ENCODE data around the gene ARHGAP30.
"Not testable (repeated sequence)": the region's sequence is repeated elsewhere in the genome, so short reads cannot be mapped to it uniquely, and the experiment has no call there.

ARHGAP30 gene

DNA sequence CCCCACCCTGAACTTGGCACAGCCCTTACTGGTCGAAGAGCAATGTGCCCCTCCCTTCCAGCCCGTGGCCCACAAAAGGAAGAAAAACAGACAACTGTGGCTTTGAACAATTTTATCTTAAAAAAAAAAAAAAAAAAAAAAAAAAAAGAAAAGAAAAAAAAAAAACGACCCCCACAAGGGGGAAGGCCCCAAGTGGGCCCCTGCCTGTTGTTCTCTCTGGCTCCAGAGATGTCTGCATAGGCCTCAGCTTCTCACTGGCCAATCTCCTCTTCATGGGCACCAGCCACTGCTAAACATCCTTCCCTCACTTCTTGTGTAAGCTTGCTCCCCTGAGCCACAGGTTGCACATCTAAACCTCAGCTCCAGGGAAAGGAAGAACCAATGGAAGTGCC lies 30.5 kb downstream of the ARHGAP30 start:
- DNase-seq (ENCODE audit: low read depth, low spot score): no peak

DNA sequence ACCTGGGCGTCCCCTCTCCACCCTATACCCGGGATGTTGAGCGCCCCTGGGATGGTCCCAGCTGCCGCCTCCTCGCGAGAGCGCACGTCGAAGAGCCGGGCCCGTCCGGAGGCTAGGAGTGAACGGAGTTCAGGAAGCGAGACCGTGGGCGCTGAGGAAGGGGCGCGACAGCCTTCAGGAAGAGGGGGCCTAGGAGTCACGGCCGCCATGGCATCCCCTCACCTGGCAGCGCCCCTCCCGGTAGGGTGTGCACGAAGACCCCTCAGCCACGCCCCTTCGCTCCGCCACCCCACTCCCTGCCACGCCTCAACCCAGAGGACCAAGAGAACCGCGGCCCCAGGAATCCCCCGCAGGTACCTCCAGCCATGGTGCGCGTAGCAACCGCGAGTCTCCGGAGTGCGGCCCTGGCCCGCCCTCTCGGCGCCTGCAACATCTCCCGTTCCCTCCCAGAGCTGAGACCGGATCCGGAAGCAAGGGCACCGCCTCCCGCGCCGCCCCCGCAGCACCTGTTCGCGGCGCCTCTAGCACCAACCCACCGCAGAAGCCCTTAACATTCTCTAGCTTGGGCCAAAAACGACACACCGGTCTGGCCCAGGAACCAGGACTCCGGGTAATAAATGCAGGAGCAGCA lies 31.1 kb downstream of the ARHGAP30 start, which contains the start of gene TSTD1:
Gene TSTD1 (minus strand): TSS at position 442 of the 631 bp plus-strand sequence. CDS start 75 bp downstream, at position 367.
- DNase-seq (ENCODE audit: low read depth, low spot score): peak; percentile 76

DNA sequence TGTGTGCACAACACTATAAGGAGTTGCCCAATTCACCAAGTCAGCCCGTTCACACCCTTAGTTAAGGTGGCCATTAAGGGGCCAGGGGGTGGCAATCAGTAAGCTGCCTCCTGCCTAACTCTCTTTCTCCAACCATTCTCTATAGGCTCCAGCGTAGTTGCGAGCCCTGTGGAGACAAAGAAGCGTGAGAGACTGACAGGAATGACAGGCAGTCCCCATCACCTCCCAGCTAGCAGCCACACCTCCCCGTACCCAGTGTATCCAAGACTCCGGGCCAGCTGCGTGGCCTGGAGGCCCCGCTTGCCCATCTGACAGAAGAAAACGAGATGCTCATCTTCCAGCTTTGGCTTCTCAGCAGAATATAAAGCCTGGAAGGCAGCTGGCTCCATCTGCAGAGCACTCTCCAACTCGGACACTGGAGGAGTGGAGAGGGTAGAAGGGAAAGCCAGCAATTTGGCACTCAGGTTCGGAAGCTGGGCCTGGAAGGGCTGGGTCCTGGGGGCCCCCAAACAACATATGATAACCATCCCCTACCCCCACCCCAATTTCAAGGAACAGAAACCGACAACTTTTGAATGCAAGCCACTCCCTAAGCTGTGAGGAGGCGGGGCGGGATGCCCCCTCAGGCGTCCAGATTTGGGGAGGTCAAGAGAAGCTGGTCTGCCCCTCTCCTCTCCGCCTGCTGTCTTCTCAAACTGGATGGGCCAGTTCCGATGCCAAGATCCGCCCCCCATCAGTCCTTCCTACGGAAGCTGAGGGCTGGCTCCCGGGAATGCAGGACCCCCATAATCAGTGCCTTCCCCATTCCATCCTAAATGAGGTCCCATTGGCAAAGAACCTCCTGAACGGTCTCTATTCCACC lies 31.8 kb downstream of the ARHGAP30 start:
- DNase-seq (ENCODE audit: low read depth, low spot score): no peak

DNA sequence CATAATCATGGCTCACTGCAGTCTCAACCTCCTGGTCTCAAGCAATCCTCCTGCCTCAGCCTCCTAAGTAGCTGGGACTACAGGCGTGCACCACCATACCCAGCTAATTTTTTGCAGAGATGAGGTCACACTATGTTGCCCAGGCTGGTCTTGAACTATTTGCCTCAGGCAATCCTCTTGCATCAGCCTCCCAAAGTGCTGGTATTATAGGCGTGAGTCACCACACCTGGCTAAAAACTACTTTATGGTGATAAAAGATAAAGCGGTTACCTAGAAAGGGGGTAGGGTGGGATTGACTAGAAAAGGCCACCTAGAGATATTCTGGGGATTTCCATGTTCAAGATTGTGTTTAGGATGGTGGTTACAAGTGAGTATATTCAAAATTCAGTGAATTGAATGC lies 35.9 kb downstream of the ARHGAP30 start:
- no peak for DNase-seq (ENCODE audit: low read depth, low spot score)

DNA sequence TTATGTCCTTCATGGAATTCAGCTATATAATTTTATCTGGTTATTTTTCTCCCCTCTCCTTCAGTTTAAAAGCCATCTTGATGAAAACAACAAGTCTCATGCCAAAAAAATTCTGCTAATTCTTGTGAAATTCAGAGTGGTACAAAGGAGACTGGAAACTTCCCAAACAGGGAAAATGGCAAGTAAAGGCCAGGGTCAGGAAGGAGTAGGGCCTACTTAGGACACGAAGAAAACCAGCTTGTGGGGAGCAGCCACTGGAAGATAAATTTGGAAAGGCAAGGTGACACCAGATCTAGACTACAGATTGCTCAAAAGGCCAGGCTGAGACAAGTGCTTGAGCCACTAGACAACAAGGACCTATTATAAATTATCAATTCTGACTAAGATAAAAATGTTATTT lies 37.3 kb downstream of the ARHGAP30 start:
- DNase-seq (ENCODE audit: low read depth, low spot score): no peak

DNA sequence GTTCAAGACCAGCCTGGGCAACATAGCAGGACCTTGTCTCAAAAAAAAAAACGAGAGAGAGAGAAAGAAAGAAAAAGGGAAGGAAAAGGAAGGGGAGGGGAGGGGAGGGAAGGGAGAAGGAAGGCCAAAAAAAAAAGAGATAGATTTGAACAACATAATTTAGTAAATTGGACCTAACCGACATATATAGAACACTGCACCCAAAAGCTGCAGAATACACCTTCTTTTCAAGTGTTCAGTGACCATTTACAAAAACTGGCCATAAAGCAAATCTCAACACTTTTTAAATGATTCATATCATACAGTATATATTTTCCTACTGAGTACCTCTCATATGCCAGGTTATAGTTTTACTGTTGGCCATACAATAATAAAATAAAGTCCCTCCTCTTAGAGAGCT lies 37.8 kb downstream of the ARHGAP30 start:
- no peak for DNase-seq (ENCODE audit: low read depth, low spot score)

DNA sequence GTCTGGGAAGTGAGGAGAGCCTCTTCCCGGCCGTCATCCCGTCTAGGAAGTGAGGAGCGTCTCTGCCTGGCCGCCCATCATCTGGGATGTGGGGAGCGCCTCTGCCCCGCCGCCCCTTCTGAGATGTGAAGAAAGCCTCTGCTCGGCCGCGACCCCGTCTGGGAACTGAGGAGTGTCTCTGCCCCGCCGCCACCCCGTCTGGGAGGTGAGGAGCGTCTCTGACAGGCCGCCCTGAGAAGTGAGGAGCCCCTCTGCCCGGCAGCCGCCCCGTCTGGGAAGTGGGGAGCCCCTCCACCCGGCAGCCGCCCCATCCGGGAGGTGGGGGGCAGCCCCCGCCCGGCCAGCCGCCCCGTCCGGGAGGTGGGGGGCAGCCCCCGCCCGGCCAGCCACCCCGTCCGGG lies 40.2 kb downstream of the ARHGAP30 start:
- not testable (repeated sequence) for DNase-seq (ENCODE audit: low read depth, low spot score)

DNA sequence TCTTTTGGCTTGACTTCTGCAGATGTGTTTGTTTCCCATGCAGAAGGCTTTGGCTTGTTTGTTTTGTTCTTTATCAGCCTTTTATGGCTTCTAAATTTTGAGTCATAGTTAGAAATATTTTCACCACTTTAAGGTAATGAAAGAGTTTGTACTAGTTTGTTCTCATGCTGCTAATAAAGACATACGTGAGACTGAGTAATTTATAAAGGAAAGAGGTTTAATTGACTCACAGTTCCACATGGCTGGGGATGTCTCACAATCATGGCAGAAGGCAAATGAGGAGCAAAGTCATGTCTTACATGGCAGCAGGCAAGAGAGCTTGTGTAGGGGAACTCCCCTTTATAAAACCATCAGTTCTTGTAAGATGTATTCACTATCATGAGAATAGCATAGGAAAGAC lies 42.7 kb downstream of the ARHGAP30 start:
- DNase-seq (ENCODE audit: low read depth, low spot score): not testable (repeated sequence)

DNA sequence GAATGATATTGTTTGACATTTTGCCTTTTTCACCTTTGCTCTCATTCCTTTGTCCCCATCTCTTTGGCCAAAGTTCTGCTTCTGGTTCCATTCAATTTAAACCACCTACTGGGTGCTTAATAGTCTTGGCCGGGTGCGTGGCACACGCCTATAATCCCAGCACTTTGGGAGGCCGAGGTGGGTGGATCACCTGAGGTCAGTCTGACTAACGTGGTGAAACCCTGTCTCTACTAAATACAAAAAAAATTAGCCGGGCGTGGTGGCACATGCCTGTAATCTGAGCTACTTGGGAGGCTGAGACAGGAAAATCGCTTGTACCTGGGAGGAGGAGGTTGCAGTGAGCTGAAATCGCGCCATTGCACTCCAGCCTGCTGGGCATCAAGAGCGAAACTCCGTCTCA lies 47.3 kb downstream of the ARHGAP30 start:
- not testable (repeated sequence) for DNase-seq (ENCODE audit: low read depth, low spot score)

DNA sequence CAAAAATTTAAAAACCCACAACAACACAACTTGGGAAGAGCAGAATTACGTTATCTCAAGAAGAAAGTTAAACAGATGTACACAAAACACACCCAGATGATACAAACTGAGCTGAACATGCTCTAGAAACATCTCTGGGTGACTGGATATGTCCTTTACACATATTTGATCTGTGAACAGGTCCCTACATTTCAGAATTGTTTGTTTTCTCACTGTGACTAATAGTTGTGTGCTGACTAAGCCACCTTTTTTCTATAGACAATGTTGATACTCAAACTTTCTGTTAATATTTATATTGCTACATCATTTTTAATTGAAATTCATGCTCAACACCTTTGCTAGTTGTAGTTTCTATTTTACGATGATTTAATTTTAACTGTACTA lies 47.7 kb downstream of the ARHGAP30 start:
- DNase-seq (ENCODE audit: low read depth, low spot score): no peak

DNA sequence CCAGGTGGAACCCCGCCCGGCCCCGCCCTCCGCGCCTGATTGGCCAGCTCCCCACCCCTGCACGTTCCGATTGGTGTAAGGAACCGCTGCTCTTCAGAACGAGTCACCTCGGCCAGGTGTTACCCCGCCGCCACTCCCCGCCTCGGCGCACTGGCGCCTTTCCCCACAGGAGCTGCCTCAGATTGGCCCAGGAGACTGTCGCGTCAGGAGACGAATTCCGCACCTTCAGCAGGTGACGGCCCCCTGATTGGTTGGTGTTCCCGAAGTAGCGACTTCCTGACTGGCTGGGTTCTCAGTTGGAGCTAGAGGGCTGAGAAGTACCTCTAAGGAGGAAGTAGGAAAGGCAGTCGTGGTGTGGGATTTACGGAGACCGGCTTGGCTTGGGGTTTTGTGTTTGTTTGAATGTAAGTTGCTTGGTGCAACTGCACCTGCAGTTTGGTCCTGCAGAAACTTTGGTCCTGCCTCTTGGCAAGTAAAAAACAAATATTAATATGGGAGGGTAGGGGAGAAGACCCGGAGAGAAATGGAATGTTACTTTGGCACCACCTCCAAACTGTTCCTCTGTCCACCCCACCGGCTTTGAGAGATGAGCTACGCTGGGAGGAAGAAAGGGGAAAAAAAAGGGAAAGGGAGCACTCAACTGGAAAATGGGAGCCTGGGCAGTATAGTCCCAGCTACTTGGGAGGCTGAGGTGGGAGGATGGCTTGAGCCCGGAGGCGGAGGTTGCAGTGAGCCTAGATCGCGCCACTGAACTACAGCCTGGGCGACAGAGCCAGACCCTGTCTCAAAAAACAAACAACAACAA lies 48.3 kb downstream of the ARHGAP30 start:
- DNase-seq (ENCODE audit: low read depth, low spot score): peak; percentile 69

DNA sequence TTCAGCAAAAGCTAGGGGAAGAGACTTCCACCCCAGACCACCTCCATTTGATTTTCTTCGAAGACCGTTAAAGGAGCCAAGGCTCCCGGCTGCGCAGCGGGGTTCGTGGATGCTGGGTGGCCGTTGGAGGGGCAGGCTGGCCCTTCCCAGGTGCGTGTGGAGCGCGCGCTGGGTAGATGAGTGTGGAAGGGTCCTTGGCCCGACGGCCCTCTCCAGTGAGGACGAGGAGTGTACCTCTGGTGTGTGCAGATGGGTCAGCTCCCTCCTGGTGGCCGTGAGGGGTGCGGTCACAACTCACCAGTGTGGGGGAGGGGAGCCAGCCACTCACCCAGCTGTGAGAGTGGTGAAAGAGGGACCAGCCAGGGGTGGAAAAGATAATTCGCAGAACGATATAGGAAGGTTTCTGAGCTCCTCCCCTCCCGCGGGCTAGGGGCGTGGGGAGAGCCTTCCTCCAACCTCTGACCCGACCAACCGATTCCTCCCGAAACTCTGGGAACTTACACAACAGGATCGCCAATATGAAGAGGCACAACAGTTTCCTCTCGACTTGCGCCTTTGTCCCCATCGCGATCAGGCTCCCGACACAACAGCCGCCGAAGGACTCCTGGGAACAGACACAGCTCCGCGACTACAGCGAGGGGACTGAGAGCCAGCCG lies 49.1 kb downstream of the ARHGAP30 start, which contains the start of gene F11R:
Gene F11R (minus strand): TSS at position 644 of the 656 bp plus-strand sequence. CDS start 79 bp downstream, at position 565.
- DNase-seq (ENCODE audit: low read depth, low spot score): no peak

DNA sequence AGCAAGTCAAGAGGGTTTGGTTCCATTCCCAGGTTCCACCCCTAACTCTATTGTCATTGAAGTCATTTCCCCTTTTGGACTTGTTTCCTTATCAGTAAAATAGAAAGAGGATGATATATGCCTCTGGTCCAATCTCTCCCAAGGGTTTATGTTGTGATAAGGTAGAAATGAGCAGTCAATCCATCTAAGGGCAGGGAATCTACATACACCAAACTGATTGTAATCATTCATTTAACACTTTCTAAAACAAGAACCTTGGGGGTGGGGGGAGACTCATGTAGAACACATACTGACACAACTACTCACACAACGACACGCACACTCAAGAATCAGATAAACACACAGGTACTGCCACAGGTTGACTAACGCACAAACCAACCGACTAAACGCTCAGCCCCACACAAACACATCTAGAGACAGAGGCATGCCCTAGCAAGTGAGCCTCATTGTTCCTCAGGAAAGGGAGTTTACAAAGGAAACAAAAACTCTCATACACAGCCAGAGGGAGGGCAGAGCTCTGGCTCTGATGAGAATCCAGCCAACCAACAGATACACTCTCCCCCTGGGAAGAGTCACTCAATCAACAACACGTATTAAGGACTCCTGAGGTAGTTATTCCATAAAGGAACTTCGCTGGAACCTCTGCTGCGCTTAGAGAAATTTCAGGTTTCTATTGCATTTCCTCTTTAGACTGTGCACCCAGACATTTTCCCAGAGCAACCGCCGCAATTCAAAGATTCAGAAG lies 49.8 kb downstream of the ARHGAP30 start:
- DNase-seq (ENCODE audit: low read depth, low spot score): no peak

DNA sequence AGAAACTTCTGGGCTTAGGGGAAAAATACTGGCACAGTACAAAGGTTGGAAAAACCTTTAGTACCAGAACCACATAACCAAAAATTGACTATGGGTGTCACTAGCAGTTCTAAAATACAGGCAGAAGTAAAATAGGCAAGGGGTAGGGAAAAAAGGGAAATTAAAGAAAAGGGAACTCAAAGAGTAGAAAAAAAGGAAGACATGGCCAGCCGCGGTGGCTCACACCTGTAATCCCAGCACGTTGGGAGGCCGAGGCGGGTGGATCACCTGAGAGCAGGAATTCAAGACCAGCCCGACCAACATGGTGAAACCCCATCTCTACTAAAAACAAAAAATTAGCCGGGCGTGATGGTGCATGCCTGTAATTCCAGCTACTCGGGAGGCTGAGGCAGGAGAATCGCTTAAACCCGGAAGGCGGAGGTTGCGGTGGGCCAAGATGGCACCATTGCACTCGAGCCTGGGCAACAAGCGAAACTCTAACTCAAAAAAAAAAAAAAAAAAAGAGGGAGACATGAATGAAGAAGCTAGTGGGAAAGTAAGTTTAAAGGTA lies 50.5 kb downstream of the ARHGAP30 start:
- not testable (repeated sequence) for DNase-seq (ENCODE audit: low read depth, low spot score)

DNA sequence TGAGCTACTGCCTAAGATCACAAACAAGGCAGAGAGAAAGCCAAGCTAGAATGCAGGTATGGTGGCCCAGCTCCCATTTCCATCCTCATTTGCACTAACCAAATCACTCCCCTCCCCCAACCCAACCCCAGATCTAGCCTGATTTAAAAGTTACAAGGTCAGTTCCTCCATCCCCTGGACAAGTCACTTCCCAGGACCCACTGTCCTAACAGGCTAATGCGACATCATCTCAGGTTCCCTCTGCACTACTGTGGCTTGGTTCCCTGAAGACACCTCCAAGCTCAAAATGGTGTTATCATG lies 51.1 kb downstream of the ARHGAP30 start:
- DNase-seq (ENCODE audit: low read depth, low spot score): no peak

DNA sequence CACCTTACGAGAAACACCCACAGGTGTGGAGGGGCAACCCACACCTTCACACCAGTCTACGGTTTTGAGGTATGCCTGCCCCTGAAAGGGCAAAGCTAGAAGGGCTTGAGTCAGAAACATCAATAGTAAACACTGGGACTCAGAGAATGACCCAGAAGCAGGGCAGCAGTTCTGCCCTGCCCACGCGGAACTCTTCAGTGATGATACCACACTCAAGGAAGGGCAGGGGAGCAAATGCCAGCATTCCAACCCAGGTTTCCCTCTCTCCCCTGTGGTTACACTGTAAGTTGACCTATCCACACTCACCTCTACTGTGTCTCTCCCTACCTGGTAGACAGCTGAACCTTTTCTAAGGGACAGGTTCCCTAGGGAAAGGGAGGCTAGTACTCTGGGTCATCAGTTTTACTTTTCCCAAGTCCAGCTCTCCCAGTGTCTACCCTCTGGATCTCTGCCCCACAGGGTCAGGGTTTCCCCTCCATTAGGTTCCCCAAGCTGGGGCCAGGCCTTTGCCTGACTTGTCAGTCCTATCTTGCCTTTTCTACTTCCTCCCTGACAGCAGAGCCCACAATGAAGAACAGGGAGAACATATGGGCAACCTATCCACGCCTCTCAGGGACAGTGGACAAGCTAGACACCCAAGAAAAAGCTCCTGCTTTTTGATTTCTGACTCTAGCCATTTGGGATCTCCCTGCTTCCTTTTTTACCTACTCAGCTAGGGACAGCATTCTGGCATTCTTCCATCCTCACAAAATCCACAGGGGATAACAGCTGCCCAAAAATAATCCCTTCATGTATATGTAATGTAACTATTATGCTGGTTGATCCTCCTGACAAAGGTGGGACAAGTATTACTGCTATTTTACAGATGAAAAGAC lies 51.7 kb downstream of the ARHGAP30 start:
- DNase-seq (ENCODE audit: low read depth, low spot score): no peak

DNA sequence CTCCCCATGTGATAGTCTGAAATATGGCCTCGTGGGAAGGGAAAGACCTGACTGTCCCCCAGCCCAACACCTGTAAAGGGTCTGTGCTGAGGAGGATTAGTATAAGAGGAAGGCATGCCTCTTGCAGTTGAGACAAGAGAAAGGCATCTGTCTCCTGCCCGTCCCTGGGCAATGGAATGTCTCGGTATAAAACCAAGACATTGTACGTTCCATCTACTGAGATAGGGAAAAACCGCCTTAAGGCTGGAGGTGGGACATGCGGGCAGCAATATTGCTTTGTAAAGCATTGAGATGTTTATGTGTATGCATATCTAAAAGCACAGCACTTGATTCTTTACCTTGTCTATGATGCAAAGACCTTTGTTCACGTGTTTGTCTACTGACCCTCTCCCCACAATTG lies 52.5 kb downstream of the ARHGAP30 start:
- not testable (repeated sequence) for DNase-seq (ENCODE audit: low read depth, low spot score)

DNA sequence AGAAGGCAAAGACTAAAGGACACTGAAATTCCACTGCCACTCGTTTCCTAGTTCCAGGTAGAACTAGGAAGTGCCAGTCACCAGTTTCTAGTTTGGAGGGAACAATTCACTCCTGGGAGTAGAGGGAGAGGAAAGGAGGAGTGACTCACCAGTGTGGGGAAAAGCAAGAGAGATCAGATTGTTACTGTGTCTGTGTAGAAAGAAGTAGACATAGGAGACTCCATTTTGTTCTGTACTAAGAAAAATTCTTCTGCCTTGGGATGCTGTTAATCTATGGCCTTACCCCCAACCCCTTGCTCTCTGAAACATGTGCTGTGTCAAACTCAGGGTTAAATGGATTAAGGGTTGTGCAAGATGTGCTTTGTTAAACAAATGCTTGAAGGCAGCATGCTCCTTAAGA lies 53.0 kb downstream of the ARHGAP30 start:
- not testable (repeated sequence) for DNase-seq (ENCODE audit: low read depth, low spot score)

DNA sequence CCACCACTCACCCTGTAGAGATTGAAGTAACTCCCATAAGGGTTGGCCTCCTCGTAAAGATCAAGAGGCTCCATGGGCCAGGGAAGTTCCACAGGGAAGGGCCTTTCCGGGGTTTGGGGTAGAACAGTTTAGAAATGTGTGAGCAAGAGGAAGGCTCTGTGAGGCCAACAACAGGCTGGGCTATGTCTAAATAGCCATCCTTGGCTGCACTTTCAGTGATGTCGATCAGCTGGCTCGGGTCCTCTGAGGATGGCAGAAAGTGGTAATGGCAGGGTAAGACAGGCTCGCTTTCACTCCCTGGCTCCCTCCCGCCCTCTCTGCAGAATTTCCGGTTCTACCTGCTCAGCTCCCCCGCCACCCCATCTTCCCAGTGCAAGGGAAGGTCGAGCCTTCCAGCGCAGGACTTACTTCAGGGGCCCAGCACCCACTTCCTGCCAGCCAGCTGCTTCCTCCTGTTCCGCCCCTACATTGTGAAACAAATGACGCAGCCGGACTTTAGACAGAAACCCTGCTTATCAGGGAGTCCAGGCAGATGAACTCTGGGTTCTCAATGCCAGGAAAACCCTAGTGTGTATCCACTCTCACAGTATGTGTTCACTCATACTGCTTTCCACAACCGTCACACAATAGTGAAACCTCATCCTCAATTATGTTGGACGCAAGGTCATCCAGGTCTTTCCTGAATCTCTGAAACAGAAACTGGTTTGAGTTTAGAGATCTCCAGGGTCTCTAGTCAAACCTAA lies 56.0 kb downstream of the ARHGAP30 start:
- DNase-seq (ENCODE audit: low read depth, low spot score): peak; percentile 12

Data from activated CD4-positive, CD25-positive, alpha-beta regulatory T cell treated with anti-CD3 and anti-CD28 coated beads, Interleukin-2, amount 50 U/mL, for 16 hours (primary cell).